Gastrocnemius medialis (tissue), 4 donors: ENCODE data around the gene DAPK1. TPM values are rescaled to one million over a fixed set of nuclear protein-coding genes. Genes with fewer than 3 reads are reported as not detected.

Experiments used
- ATAC-seq, 2 donors: fragments of 150-250 bp; one replicate each; pipeline ENCODE4 v1.9.1; 2016
- DNase-seq, 2 donors: peaks; one replicate each; pipeline ENCODE4 v3.0.0-alpha.2; 2019
- H3K27ac ChIP-seq, 4 donors: fragments of 200-600 bp; sonication (generic); 1 replicate in 1 of 4; 2 replicates in 3 of 4; pipeline ENCODE4 v1.5.1; 2016 to 2018; ENCODE audit warnings: mild to moderate bottlenecking in 2 of 4, moderate library complexity in 1 of 4
- H3K27me3 ChIP-seq, 3 donors: fragments of 200-600 bp; sonication (generic) in 2 of 3; 1 replicate in 1 of 3; 2 replicates in 2 of 3; pipeline versions ENCODE4 v1.5.1 to v1.6.0; 2016 to 2019; ENCODE audit warnings: mild to moderate bottlenecking in 1 of 3, moderate library complexity in 1 of 3
- H3K36me3 ChIP-seq, 2 donors: fragments of 200-600 bp; sonication (generic) in 1 of 2; one replicate each; pipeline ENCODE4 v1.5.1; 2017 to 2018
- H3K4me1 ChIP-seq, 2 donors: fragments of 200-600 bp; sonication (generic) in 1 of 2; one replicate each; pipeline ENCODE4 v1.5.1; 2016 to 2017; ENCODE audit warnings: mild to moderate bottlenecking in 2 of 2
- H3K4me3 ChIP-seq, 4 donors: fragments of 200-600 bp; sonication (generic) in 3 of 4; 1 replicate in 1 of 4; 2 replicates in 3 of 4; pipeline ENCODE4 v1.5.1; 2016 to 2019; ENCODE audit warnings: mild to moderate bottlenecking in 2 of 4
- H3K9me3 ChIP-seq, 3 donors: fragments of 200-600 bp; sonication (generic) in 2 of 3; 1 replicate in 1 of 3; 2 replicates in 2 of 3; pipeline ENCODE4 v1.5.1; 2016 to 2019
- CTCF ChIP-seq, 5 experiments: fragments of 450-650 bp in 3 of 5; fragments of 200-600 bp in 2 of 5; sonication (generic) in 2 of 5; IDR thresholded peaks in 4 of 5; conservative IDR thresholded peaks in 1 of 5; 1 replicate in 4 of 5; 2 replicates in 1 of 5; pipeline ENCODE4 v1.5.1; 2016 to 2019; ENCODE audit warnings: antibody characterized with exemption in 5 of 5, mild to moderate bottlenecking in 3 of 5, moderate library complexity in 3 of 5
- POLR2A ChIP-seq, 2 donors: fragments of 450-650 bp; IDR thresholded peaks; one replicate each; pipeline ENCODE4 v1.6.1; 2017; ENCODE audit warnings: antibody characterized with exemption in 2 of 2, mild to moderate bottlenecking in 2 of 2, moderate library complexity in 2 of 2
- in situ Hi-C, 4 donors: fragments of 200-750 bp; cut with MboI; loops; one replicate each; pipeline versions ENCODE4 v1.15.0 to v1.8.0; 2017; ENCODE audit warnings: low sequenced_read_pairs in 4 of 4
- intact Hi-C: fragments of 100-400 bp; cut with DNase I; formaldehyde crosslinking; loops from one replicate; pipeline ENCODE4 v1.15.1; 2023; ENCODE audit warnings: low total_unique reads
- total RNA-seq, 4 donors: library from RNA; depleted of rRNA; stranded (reverse); fragments of >200 nt; gene quantifications; one replicate each; pipeline versions ENCODE4 v1.1.0 to v1.2.3, GENCODE V29; 2016

Gene DAPK1
- total RNA-seq, 4 donors from 2014 or later: 1.2 to 4.3 (median 2.7) TPM

GRCh38 chr9:87479801-87480201, 17.9 kb upstream of the DAPK1 start:
- H3K4me3 ChIP-seq: no peak overlapping the region
- intact Hi-C loops (no loop called here), in situ Hi-C loops (no loop called here)
- ATAC-seq (no peak), DNase-seq (no peak)
- TF ChIP-seq CTCF (IDR thresholded peaks at IDR 0.05 in 4 of 5, conservative IDR thresholded peaks at IDR 0.05 in 1 of 5) (no peak), POLR2A (IDR thresholded peaks at IDR 0.05) (no peak)
- no peaks in the 10 kb centered on the region for H3K4me1 ChIP-seq
- no peaks in the 10 kb centered on the region for H3K27me3 ChIP-seq
- H3K27ac ChIP-seq: no peak overlapping the region
- H3K36me3 ChIP-seq: no peaks in the 10 kb centered on the region
- H3K9me3 ChIP-seq: no peaks in the 10 kb centered on the region

- no peaks in the 10 kb centered on the region for H3K9me3 ChIP-seq
- TF ChIP-seq POLR2A (IDR thresholded peaks at IDR 0.05) (no peak), CTCF (IDR thresholded peaks at IDR 0.05 in 4 of 5, conservative IDR thresholded peaks at IDR 0.05 in 1 of 5) (no peak)
- no peaks in the 10 kb centered on the region for H3K4me1 ChIP-seq
- no peak for ATAC-seq
- H3K36me3 ChIP-seq: no peaks in the 10 kb centered on the region
- no peak overlapping the region for H3K27ac ChIP-seq
- intact Hi-C loops (no loop called here), in situ Hi-C loops (no loop called here)
- no peak for DNase-seq
- H3K4me3 ChIP-seq: no peak overlapping the region
- no peaks in the 10 kb centered on the region for H3K27me3 ChIP-seq
These were observed 15.5 kb upstream of the DAPK1 start for GRCh38 chr9:87481890-87482855.

DNA sequence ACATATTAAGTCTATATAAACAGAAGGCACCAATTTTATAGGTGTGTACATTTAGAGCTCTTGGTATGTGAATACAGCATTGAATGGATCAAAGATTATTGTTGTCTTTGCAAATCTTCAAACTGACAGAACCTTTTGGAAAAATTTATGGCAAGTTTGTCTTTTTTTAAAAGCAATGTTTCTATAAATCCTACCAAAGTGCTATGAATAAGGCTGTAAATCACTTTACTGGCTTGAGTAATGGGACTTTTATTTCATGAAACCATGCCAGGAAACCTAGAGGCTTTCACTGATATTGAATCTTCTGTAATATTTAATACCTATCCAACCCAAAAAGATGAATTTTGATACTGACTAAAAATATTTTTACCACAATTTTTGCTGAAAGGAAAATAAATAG, 7.4 kb upstream of the DAPK1 start:
- ATAC-seq (no peak), DNase-seq (no peak)
- no peaks in the 10 kb centered on the region for H3K36me3 ChIP-seq
- peaks cover 0 to 5% of the 10 kb centered on the region in 2 donors for H3K4me1 ChIP-seq
- in situ Hi-C loops (no loop called here), intact Hi-C loops (no loop called here)
- no peaks in the 10 kb centered on the region for H3K27me3 ChIP-seq
- no peaks in the 10 kb centered on the region for H3K9me3 ChIP-seq
- TF ChIP-seq POLR2A (IDR thresholded peaks at IDR 0.05) (no peak), CTCF (IDR thresholded peaks at IDR 0.05 in 4 of 5, conservative IDR thresholded peaks at IDR 0.05 in 1 of 5) (no peak)
- no peak overlapping the region for H3K27ac ChIP-seq
- H3K4me3 ChIP-seq: no peak overlapping the region

DNA sequence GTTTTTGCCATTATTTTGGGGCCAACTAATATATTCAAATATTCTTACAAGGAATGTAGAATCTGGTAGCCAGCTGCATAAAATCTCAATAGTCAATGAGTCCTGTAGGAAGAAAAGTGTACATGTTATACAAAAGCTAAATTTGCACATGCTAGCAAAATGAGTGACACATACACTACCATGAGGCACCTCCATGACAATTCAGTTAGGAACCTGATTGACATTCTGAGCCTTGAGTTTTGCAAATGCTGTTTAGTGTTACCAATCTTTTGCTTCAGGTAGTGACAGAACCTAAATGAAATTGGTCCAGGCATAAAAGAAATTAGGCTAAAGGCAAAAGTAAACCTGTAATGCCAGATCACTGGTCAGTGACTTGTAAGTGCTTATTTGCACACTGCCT, 6.8 kb upstream of the DAPK1 start:
- TF ChIP-seq POLR2A (IDR thresholded peaks at IDR 0.05) (no peak), CTCF (IDR thresholded peaks at IDR 0.05 in 4 of 5, conservative IDR thresholded peaks at IDR 0.05 in 1 of 5) (no peak)
- Histone ChIP-seq H3K4me3 (no peak overlapping the region), H3K27ac (no peak overlapping the region), H3K4me1 (peaks cover 0 to 9% of the 10 kb centered on the region in 2 donors), H3K9me3 (no peaks in the 10 kb centered on the region), H3K27me3 (peaks cover 0 to 2% (median 0%) of the 10 kb centered on the region in 3 donors), H3K36me3 (no peaks in the 10 kb centered on the region)
- ATAC-seq: no peak
- intact Hi-C loops: no loop called here
- in situ Hi-C loops: no loop called here
- no peak for DNase-seq
